HG02588 (cell line): ENCODE measurements around the gene DYNC1LI1.
"Not testable (repeated sequence)": the region's sequence is repeated elsewhere in the genome, so short reads cannot be mapped to it uniquely, and the experiment has no call there.

Experiments used
- ATAC-seq: cut with Tn5 transposase; IDR thresholded peaks from one replicate; pipeline ENCODE4 v1.9.1; 2021; ENCODE audit warnings: mild to moderate bottlenecking, moderate library complexity; ENCODE audit not compliant: unreplicated experiment

Gene DYNC1LI1

GRCh38 chr3:32584660-32585059, 14.0 kb upstream of the DYNC1LI1 start:
- ATAC-seq, result no peak

GRCh38 chr3:32583708-32584107, 13.1 kb upstream of the DYNC1LI1 start:
- ATAC-seq, result no peak

- ATAC-seq, result not testable (repeated sequence)
Measured at GRCh38 chr3:32578669-32579068, 8.0 kb upstream of the DYNC1LI1 start.

- peak; percentile 97 for ATAC-seq
Measured at GRCh38 chr3:32577581-32578556, 7.2 kb upstream of the DYNC1LI1 start.

- no peak for ATAC-seq
Measured at GRCh38 chr3:32577174-32577573, 6.5 kb upstream of the DYNC1LI1 start.

GRCh38 chr3:32575451-32576113, 4.9 kb upstream of the DYNC1LI1 start:
- ATAC-seq, result no peak

- no peak for ATAC-seq
Measured at GRCh38 chr3:32571192-32571485, 481 bp upstream of the DYNC1LI1 start.

GRCh38 chr3:32569540-32570420, 878 bp downstream of the DYNC1LI1 start:
- ATAC-seq, result peak; percentile 47

- no peak for ATAC-seq
Measured at GRCh38 chr3:32568953-32569352, 1.7 kb downstream of the DYNC1LI1 start.

GRCh38 chr3:32564195-32564594, 6.5 kb downstream of the DYNC1LI1 start:
- ATAC-seq, result no peak

- no peak for ATAC-seq
Measured at GRCh38 chr3:32562640-32563039, 8.0 kb downstream of the DYNC1LI1 start.

GRCh38 chr3:32557640-32558352, 12.9 kb downstream of the DYNC1LI1 start:
- no peak for ATAC-seq

- ATAC-seq, result no peak
Measured at GRCh38 chr3:32556332-32556731, 14.3 kb downstream of the DYNC1LI1 start.

GRCh38 chr3:32553973-32554372, 16.7 kb downstream of the DYNC1LI1 start:
- no peak for ATAC-seq

GRCh38 chr3:32553459-32553858, 17.2 kb downstream of the DYNC1LI1 start:
- no peak for ATAC-seq

GRCh38 chr3:32552013-32552412, 18.6 kb downstream of the DYNC1LI1 start:
- no peak for ATAC-seq

GRCh38 chr3:32551496-32551895, 19.2 kb downstream of the DYNC1LI1 start:
- no peak for ATAC-seq

- no peak for ATAC-seq
Measured at GRCh38 chr3:32551087-32551486, 19.6 kb downstream of the DYNC1LI1 start.

GRCh38 chr3:32545305-32545704, 25.4 kb downstream of the DYNC1LI1 start:
- ATAC-seq, result no peak

GRCh38 chr3:32544894-32545293, 25.8 kb downstream of the DYNC1LI1 start:
- no peak for ATAC-seq

- no peak for ATAC-seq
Measured at GRCh38 chr3:32542807-32543206, 27.9 kb downstream of the DYNC1LI1 start.
